SKM-1 treated with dmso at 0.1 percent for 144 hours (cell line): ENCODE measurements around the gene RGS19.
A peak's percentile ranks its signal among the peaks of the same experiment; 100 is the strongest.

Source experiments
- DNase-seq: peaks from one replicate; lab custom pipeline; 2025; ENCODE audit not compliant: unreplicated experiment; lab: John Stamatoyannopoulos, UW

Gene RGS19

GRCh38 chr20:64065062-64065973 lies 14.0 kb downstream of the RGS19 start:
- no peak for DNase-seq

- DNase-seq: no peak
Measured at GRCh38 chr20:64064145-64064698, 15.1 kb downstream of the RGS19 start.

- DNase-seq: no peak
Measured at GRCh38 chr20:64063389-64064144, 15.8 kb downstream of the RGS19 start.

GRCh38 chr20:64062596-64063388 lies 16.5 kb downstream of the RGS19 start, which contains the start of gene TCEA2:
TSS of gene TCEA2 (plus strand) at chr20:64063198. CDS start at chr20:64063313, 115 bp downstream.
- peak; percentile 93 for DNase-seq

- DNase-seq: no peak
Measured at GRCh38 chr20:64062276-64062595, 17.1 kb downstream of the RGS19 start.

GRCh38 chr20:64058536-64058935 lies 20.8 kb downstream of the RGS19 start:
- no peak for DNase-seq

- DNase-seq: peak; percentile 47
Measured at GRCh38 chr20:64057628-64058498, 21.5 kb downstream of the RGS19 start.

- DNase-seq: no peak
Measured at GRCh38 chr20:64056889-64057627, 22.3 kb downstream of the RGS19 start.

- DNase-seq: no peak
Measured at GRCh38 chr20:64056639-64056888, 22.8 kb downstream of the RGS19 start.

GRCh38 chr20:64055893-64056638 lies 23.3 kb downstream of the RGS19 start:
- no peak for DNase-seq

- no peak for DNase-seq
Measured at GRCh38 chr20:64055396-64055892, 23.9 kb downstream of the RGS19 start.

- DNase-seq: no peak
Measured at GRCh38 chr20:64053841-64054661, 25.3 kb downstream of the RGS19 start.

- DNase-seq: no peak
Measured at GRCh38 chr20:64052987-64053840, 26.1 kb downstream of the RGS19 start.

GRCh38 chr20:64052326-64052722 lies 27.0 kb downstream of the RGS19 start:
- DNase-seq: no peak

- no peak for DNase-seq
Measured at GRCh38 chr20:64051561-64052325, 27.6 kb downstream of the RGS19 start.

GRCh38 chr20:64051033-64051452 lies 28.3 kb downstream of the RGS19 start:
- no peak for DNase-seq
